ENCODE results near the gene SLC25A34.

SLC25A34 gene

DNA sequence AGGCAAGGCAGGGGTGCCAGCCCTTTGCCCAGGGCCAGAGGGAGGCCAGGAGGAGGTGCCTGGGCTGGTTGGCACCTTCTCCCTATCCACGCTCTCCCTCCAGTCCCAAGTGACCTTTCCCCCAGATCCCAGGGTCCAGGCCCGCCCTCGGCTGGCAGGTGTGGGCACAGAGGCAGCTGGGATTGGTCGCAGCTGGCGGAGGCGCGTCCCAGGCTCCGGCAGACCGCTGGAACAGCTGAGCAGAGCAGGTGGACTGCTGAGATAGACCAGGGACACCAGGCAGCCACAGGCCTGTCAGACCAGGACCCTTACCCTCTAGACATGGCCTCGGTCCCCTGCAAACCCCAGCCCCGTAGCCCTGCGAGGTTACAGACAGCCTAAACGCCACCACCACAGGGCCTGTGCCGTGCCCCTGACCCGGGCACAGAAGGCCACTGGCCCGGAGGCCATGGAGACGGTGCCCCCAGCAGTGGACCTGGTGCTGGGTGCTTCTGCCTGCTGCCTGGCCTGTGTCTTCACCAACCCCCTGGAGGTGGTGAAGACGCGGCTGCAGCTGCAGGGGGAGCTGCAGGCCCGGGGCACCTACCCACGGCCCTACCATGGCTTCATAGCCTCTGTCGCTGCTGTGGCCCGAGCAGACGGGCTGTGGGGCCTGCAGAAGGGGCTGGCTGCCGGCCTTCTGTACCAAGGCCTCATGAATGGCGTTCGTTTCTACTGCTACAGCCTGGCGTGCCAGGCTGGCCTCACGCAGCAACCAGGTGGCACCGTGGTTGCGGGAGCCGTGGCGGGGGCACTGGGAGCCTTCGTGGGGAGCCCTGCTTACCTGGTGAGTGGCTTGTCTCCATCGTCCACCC is at the start of gene SLC25A34:
Gene SLC25A34 (plus strand): TSS at position 221 of the 854 bp plus-strand sequence. CDS start 228 bp downstream, at position 449.
- TF ChIP-seq, protein P1, sequence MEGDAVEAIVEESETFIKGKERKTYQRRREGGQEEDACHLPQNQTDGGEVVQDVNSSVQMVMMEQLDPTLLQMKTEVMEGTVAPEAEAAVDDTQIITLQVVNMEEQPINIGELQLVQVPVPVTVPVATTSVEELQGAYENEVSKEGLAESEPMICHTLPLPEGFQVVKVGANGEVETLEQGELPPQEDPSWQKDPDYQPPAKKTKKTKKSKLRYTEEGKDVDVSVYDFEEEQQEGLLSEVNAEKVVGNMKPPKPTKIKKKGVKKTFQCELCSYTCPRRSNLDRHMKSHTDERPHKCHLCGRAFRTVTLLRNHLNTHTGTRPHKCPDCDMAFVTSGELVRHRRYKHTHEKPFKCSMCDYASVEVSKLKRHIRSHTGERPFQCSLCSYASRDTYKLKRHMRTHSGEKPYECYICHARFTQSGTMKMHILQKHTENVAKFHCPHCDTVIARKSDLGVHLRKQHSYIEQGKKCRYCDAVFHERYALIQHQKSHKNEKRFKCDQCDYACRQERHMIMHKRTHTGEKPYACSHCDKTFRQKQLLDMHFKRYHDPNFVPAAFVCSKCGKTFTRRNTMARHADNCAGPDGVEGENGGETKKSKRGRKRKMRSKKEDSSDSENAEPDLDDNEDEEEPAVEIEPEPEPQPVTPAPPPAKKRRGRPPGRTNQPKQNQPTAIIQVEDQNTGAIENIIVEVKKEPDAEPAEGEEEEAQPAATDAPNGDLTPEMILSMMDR (IDR thresholded peaks at IDR 0.05), result no peak

GRCh38 chr1:15687446-15687845 is 48.6 kb upstream of the SLC25A34 start:
- TF ChIP-seq, protein P1 (IDR thresholded peaks at IDR 0.05), result no peak

DNA sequence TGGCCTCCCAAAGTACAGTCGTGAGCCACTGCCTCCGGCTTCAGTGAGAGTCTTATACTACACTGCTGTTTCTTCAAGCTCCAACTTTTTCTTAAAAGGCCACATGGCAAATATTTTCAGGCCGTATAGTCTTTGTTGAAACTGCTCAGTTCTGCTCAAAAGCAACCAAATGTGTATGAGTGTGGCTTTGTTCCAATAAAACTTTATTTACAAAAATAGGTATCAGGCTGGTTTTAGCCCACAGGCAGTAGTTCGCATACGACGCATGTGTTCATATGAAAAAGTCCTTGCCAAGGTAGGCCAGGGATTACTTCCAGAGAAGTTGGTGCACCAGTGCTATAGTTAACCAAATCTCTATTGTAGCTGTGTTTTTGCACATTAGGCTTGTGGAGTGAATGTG is 45.7 kb upstream of the SLC25A34 start:
- TF ChIP-seq, protein P1 (IDR thresholded peaks at IDR 0.05), result no peak

DNA sequence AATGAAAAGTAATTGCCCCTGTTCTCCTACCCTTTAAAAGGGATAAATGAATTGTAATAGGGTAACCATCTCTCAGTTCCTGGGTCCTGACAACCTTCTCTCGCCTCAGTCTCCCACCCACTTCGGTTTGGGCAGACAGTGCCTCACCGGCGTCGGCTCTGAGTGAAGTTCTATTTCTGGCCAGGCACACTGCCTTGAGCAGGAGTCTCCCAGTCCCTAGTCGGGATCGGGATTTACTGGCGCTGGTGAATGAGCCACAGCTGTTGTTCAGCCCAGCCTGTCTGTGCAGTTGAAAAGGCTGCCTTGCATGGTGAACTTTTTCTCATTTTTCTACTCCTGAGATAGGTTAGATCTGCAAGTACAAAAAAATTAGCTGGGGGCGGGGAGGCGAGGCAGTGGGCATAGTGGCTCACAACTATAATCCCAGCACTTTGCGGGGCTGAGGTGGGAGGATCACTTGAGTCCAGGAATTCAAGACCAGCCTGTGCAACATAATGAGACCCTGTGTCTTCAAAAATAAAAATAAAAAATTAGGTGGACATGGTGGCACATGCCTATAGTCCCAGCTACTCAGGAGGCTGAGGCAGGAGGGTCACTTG is 44.5 kb upstream of the SLC25A34 start:
- TF ChIP-seq, protein P1 (IDR thresholded peaks at IDR 0.05), result no peak

DNA sequence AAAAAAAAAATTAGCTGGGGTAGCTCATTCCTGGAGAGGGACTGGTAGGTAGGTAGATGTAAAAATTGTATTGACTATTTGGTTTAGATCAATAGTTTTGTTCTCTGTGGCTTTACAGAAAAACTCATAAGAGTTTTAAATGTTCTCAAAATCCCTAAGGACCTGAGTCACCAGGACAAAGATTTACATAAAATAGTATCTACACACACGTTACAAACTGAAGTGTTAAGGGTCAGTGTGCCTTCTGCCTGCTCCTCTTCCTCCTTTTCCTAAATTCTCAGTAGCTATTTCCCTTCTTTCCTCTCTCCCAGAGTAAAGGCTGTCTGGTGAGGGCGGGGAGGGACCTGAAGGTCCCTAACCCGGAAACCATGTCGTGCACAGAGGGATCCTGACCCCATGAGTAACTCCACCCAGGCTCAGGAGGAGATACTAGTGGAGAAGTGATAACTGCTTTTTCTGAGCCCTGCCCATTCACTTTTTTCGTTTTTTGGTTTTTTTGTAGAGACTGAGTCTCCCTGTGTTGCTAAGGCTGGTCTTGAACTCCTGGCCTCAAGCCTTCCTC is 43.9 kb upstream of the SLC25A34 start:
- TF ChIP-seq, protein P1 (IDR thresholded peaks at IDR 0.05), result no peak

GRCh38 chr1:15693371-15693770 is 42.7 kb upstream of the SLC25A34 start:
- TF ChIP-seq, protein P1 (IDR thresholded peaks at IDR 0.05), result no peak

GRCh38 chr1:15696956-15697521 is 39.0 kb upstream of the SLC25A34 start:
- TF ChIP-seq, protein P1 (IDR thresholded peaks at IDR 0.05), result no peak
